Endodermal cell (in vitro differentiated cells): ENCODE measurements around the gene GOLGA5. TPM values are rescaled to one million over a fixed set of nuclear protein-coding genes. Genes with fewer than 3 reads are reported as not detected.
"Not testable (repeated sequence)": the region's sequence is repeated elsewhere in the genome, so short reads cannot be mapped to it uniquely, and the experiment has no call there.

Source experiments
- DNase-seq: peaks from one replicate; pipeline ENCODE4 v3.0.0-alpha.2; 2017
- H3K27ac ChIP-seq: 2 replicates; pipeline ENCODE4 v1.5.1; 2013; ENCODE audit warnings: mild to moderate bottlenecking, low read depth, low read length, moderate library complexity
- H3K27me3 ChIP-seq: 2 replicates; pipeline ENCODE4 v1.6.1; 2013; ENCODE audit warnings: mild to moderate bottlenecking, low read length, moderate library complexity; ENCODE audit not compliant: insufficient read depth, control insufficient read depth, poor library complexity, severe bottlenecking
- H3K36me3 ChIP-seq: 2 replicates; pipeline ENCODE4 v1.7.0; 2013; ENCODE audit warnings: mild to moderate bottlenecking, low read length, moderate library complexity; ENCODE audit not compliant: control insufficient read depth, insufficient read depth
- H3K4me1 ChIP-seq: one replicate; pipeline ENCODE4 v1.7.0; 2013; ENCODE audit warnings: low read length; ENCODE audit not compliant: control insufficient read depth, insufficient read depth
- H3K4me3 ChIP-seq: 2 replicates; pipeline ENCODE4 v1.5.1; 2013; ENCODE audit warnings: mild to moderate bottlenecking, low read length, moderate library complexity
- H3K9ac ChIP-seq: 2 replicates; pipeline ENCODE4 v1.6.1; 2013; ENCODE audit warnings: mild to moderate bottlenecking, low read length, moderate library complexity; ENCODE audit not compliant: poor library complexity, severe bottlenecking; ENCODE audit errors: extremely low read depth
- H3K9me3 ChIP-seq: 2 replicates; pipeline ENCODE4 v1.6.1; 2013; ENCODE audit warnings: mild to moderate bottlenecking, low read length, moderate library complexity; ENCODE audit not compliant: control insufficient read depth
- H3K27ac Mint-ChIP-seq: 2 replicates; pipeline ENCODE4 v1.8.0; 2020; ENCODE audit warnings: mixed read lengths
- H3K27me3 Mint-ChIP-seq: 2 replicates; pipeline ENCODE4 v1.8.0; 2021; ENCODE audit warnings: mild to moderate bottlenecking, mixed read lengths; ENCODE audit not compliant: insufficient read depth
- H3K36me3 Mint-ChIP-seq: 2 replicates; pipeline ENCODE4 v1.8.0; 2020; ENCODE audit warnings: low read depth, mixed read lengths
- H3K4me1 Mint-ChIP-seq: 2 replicates; pipeline ENCODE4 v1.8.0; 2020; ENCODE audit warnings: mixed read lengths
- H3K4me3 Mint-ChIP-seq: 2 replicates; pipeline ENCODE4 v1.8.0; 2020; ENCODE audit warnings: mild to moderate bottlenecking, moderate library complexity, mixed read lengths
- H3K9me3 Mint-ChIP-seq: 2 replicates; pipeline ENCODE4 v1.8.0; 2020; ENCODE audit warnings: mild to moderate bottlenecking, mixed read lengths
- WGBS, 2 experiments: methylation state at CpG; one replicate each; pipeline versions ENCODE4 v1.1.5 to v1.1.7; 2013; ENCODE audit warnings: missing lambda C conversion rate in 2 of 2, mixed read lengths in 1 of 2; ENCODE audit not compliant: insufficient coverage in 1 of 2, insufficient read length in 1 of 2; 5-methylcytosine and 5-hydroxymethylcytosine counted together
- total RNA-seq, 2 donors: library from RNA; stranded (reverse); fragmentation: NEBNext Ultra II Directional in 1 of 2; extraction: Animal tissue kit (Norgen Biotek cat#: 25700) in 1 of 2; gene quantifications; 2 replicates in 1 of 2; 3 replicates in 1 of 2; pipeline ENCODE4 v1.2.1, GENCODE V29; 2021
- TF ChIP-seq, protein P1 (sequence below): fragments of 200-600 bp; sonication (generic); conservative IDR thresholded peaks from 2 replicates; pipeline ENCODE4 v1.5.0; 2021; ENCODE audit warnings: antibody characterized with exemption, mild to moderate bottlenecking

The GOLGA5 gene
- total RNA-seq, 2 donors from 2014 or later = 29.3 to 41.1 TPM

DNA sequence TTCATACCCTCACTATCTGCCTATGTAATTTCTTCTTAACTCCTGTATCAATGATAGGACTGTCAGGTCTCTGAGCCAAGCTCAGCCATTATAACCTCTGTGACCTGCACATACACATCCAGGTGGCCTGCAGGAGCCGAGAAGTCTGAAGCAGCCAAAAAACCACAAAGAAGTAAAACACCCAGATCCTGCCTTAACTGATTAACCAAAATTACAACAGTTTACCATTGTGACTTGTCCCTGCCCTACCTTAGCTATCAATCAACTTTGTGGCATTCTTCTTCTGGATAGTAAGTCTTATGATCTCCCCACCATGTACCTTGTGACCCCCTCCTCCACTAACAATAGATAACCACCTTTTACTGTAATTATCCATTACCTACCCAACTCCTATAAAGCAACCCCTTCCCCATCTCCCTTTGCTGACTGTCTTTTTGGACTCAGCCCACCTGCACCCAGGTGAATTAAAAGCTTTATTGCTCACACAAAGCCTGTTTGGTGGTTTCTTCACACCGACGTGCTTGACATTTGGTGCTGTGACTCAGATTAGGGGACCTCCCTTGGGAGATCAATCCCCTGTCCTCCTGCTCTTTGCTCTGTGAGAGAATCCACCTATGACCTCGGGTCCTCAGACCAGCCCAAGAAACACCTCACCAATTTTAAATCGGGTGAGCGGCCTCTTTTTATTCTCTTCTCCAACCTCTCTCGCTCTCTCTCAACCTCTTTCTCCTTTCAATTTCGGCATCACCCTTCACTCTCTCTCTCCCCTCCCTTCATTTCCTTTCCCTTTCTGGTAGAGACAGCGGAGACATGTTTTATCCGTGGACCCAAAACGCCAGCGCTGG is 34.2 kb upstream of the GOLGA5 start:
- H3K9me3 Mint-ChIP-seq = no peaks in the 10 kb centered on the region
- 92 to 95% methylated on average over 11 to 12 of the region's 12 CpGs for WGBS, 2 experiments
- H3K36me3 ChIP-seq = no peaks in the 10 kb centered on the region
- no peak overlapping the region for H3K9ac ChIP-seq
- H3K4me3 Mint-ChIP-seq = no peak overlapping the region
- no peaks in the 10 kb centered on the region for H3K36me3 Mint-ChIP-seq
- H3K4me3 ChIP-seq = no peak overlapping the region
- H3K27me3 ChIP-seq = peaks cover 5% of the 10 kb centered on the region
- no peaks in the 10 kb centered on the region for H3K4me1 Mint-ChIP-seq
- no peak overlapping the region for H3K27ac ChIP-seq
- no peaks in the 10 kb centered on the region for H3K9me3 ChIP-seq
- peaks cover 8% of the 10 kb centered on the region for H3K27me3 Mint-ChIP-seq
- no peaks in the 10 kb centered on the region for H3K4me1 ChIP-seq
- TF ChIP-seq, protein P1, sequence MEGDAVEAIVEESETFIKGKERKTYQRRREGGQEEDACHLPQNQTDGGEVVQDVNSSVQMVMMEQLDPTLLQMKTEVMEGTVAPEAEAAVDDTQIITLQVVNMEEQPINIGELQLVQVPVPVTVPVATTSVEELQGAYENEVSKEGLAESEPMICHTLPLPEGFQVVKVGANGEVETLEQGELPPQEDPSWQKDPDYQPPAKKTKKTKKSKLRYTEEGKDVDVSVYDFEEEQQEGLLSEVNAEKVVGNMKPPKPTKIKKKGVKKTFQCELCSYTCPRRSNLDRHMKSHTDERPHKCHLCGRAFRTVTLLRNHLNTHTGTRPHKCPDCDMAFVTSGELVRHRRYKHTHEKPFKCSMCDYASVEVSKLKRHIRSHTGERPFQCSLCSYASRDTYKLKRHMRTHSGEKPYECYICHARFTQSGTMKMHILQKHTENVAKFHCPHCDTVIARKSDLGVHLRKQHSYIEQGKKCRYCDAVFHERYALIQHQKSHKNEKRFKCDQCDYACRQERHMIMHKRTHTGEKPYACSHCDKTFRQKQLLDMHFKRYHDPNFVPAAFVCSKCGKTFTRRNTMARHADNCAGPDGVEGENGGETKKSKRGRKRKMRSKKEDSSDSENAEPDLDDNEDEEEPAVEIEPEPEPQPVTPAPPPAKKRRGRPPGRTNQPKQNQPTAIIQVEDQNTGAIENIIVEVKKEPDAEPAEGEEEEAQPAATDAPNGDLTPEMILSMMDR = no peak
- DNase-seq = no peak
- no peak overlapping the region for H3K27ac Mint-ChIP-seq

DNA sequence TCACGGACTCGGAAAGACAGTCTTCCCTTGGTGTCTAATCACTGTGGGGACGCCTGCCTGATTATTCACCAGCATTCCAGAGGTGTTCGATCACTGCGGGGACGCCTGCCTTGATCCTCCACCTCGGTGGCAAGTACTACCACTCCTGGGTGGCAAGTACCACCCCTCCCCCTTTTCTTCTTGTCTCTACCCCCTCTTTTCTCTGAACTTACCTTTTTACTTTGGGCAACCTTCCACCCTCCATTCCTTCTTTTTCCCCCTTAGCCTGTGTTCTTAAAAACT is 33.6 kb upstream of the GOLGA5 start:
- H3K4me1 ChIP-seq = no peaks in the 10 kb centered on the region
- H3K9me3 ChIP-seq = no peaks in the 10 kb centered on the region
- Mint-ChIP-seq H3K4me3 (no peak overlapping the region), H3K27me3 (peaks cover 8% of the 10 kb centered on the region), H3K9me3 (no peaks in the 10 kb centered on the region), H3K27ac (no peak overlapping the region), H3K36me3 (no peaks in the 10 kb centered on the region), H3K4me1 (no peaks in the 10 kb centered on the region)
- no peak overlapping the region for H3K4me3 ChIP-seq
- WGBS, 2 experiments = 77 to 86% methylated on average over 4 to 7 of the region's 7 CpGs
- no peak for DNase-seq
- no peak overlapping the region for H3K27ac ChIP-seq
- H3K36me3 ChIP-seq = no peaks in the 10 kb centered on the region
- no peak overlapping the region for H3K9ac ChIP-seq
- H3K27me3 ChIP-seq = peaks cover 5% of the 10 kb centered on the region
- TF ChIP-seq, protein P1 = no peak

DNA sequence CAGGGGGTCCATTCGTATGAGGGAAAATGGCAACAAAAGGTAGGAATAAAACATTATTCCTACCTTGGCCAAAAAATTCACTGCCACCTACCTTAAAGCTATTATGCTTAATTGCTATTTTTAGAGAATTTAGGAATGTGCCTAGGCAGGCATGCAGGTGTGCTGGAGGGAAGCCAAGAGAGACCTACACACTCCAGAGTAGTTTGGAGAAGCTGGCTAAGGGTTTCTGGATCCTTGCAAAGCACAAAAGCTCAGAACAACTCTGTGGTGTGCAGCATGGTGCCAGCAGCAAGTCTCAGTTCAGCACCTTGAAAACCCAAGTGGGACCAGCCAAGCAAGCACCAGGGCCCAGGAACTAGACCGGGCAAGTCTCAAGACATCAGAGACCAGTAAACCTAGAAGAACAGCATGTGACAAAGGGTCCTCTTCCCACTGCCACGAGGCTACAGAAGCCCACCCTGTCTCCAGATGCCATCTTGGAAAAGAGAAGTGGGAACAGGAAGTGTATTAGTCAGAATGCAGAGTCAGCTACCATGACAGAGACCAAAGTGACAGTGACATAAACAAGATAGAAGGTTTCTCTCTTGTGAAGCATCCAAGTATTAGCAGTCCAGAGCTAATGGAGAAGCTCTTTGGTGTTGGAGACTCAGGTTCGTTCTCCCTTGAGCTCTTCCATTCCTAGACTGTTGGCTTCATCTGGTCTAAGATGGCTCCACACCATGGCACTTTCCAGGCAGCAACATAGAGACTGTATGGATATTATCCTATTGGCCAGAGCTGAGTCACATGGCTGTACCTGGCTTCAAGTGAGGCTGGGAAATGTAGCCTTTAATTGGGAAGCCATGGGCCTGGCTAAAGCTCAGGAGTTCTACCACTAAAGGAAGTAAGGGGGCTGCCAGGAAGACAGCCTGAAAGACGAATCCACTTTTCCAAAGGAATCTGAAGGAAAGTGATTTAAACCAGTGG is 30.2 kb upstream of the GOLGA5 start:
- not testable (repeated sequence) for H3K4me1 Mint-ChIP-seq, DNase-seq, H3K27me3 ChIP-seq, H3K4me1 ChIP-seq, H3K4me3 Mint-ChIP-seq, H3K36me3 Mint-ChIP-seq, H3K9me3 Mint-ChIP-seq, H3K9ac ChIP-seq, H3K4me3 ChIP-seq, H3K9me3 ChIP-seq, H3K27ac ChIP-seq, H3K36me3 ChIP-seq, H3K27ac Mint-ChIP-seq
- 90 to 92% methylated on average over 2 to 3 of the region's 5 CpGs for WGBS, 2 experiments
- peaks cover 12% of the 10 kb centered on the region for H3K27me3 Mint-ChIP-seq

DNA sequence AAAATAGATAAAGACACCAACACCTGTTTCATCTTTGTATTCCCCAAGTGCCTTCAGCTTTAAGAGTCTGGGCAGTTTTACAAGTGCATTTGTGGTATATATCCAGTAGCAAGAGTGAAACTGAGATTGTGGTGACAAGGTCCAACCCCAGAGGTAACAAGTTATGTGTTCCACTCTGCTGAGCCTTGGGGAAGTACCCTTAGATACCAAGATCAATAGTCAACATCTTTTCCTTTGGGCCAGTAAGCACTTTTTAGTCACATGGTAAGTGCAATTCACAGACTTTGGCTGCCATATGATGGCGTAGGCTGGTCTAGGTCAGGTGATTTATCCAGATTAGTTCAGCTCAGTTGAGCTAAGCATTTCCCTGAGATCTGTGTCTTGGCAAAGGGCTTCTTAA is 25.9 kb upstream of the GOLGA5 start:
- not testable (repeated sequence) for H3K27me3 Mint-ChIP-seq, H3K4me1 Mint-ChIP-seq

More for the DNA sequence above, 25.9 kb upstream of the GOLGA5 start:
- not testable (repeated sequence) for H3K9ac ChIP-seq, H3K4me3 ChIP-seq, H3K4me1 ChIP-seq, DNase-seq, H3K36me3 Mint-ChIP-seq, H3K27ac Mint-ChIP-seq, H3K36me3 ChIP-seq, H3K9me3 Mint-ChIP-seq, H3K27me3 ChIP-seq, H3K9me3 ChIP-seq, H3K27ac ChIP-seq, H3K4me3 Mint-ChIP-seq
- 100% methylated on average over 1 of the region's 1 CpG for WGBS, 2 experiments
